ENCODE results near the gene SLC16A12. TPM values are rescaled to one million over a fixed set of nuclear protein-coding genes. Genes with fewer than 3 reads are reported as not detected.
A peak's percentile ranks its signal among the peaks of the same experiment; 100 is the strongest.

Gene SLC16A12
- total and polyA plus RNA-seq, 2 of the 4 experiments (the other 2 are of a cell fraction) = 1.4 to 1.6 TPM

GRCh38 chr10:89470628-89471027 is 64.8 kb downstream of the SLC16A12 start:
- CTCF ChIA-PET = no interaction called here
- TF ChIP-seq NFE2L2 (IDR thresholded peaks at IDR 0.05; ENCODE audit: low read depth, low read length) (no peak), MAFK (IDR thresholded peaks at IDR 0.05; ENCODE audit: low read depth, low read length) (no peak), BHLHE40 (IDR thresholded peaks at IDR 0.05; ENCODE audit: low read depth, low read length) (no peak), CTCF (conservative IDR thresholded peaks at IDR 0.05; ENCODE audit: low read depth, low read length) (no peak), RAD21 (IDR thresholded peaks at IDR 0.05; ENCODE audit: low read length) (no peak)
- TF ChIP-seq, protein P1, sequence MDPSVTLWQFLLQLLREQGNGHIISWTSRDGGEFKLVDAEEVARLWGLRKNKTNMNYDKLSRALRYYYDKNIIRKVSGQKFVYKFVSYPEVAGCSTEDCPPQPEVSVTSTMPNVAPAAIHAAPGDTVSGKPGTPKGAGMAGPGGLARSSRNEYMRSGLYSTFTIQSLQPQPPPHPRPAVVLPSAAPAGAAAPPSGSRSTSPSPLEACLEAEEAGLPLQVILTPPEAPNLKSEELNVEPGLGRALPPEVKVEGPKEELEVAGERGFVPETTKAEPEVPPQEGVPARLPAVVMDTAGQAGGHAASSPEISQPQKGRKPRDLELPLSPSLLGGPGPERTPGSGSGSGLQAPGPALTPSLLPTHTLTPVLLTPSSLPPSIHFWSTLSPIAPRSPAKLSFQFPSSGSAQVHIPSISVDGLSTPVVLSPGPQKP (IDR thresholded peaks at IDR 0.05; ENCODE audit: borderline replicate concordance, low read depth, low read length) = no peak
- Histone ChIP-seq H4K5ac (ENCODE audit: low read depth, low read length) (peak overlapping the region; percentile 73; the same call in 1 of the 2 replicates), H4K91ac (ENCODE audit: insufficient read depth, low read depth, low read length) (no peak overlapping the region), H3K79me1 (ENCODE audit: low read depth in 1 of 2, low read length in 2 of 2) (no peaks in the 10 kb centered on the region), H3K9ac (ENCODE audit: low read depth, low read length) (no peak overlapping the region), H3K23ac (ENCODE audit: low read depth, low read length) (no peak overlapping the region), H3K18ac (ENCODE audit: low read depth, low read length) (peak overlapping the region; percentile 71), H2AFZ (replicated peaks; ENCODE audit: low read length, poor library complexity) (no peak overlapping the region), H3K56ac (ENCODE audit: extremely low read depth, insufficient read depth, low read length) (no peak overlapping the region), H2BK120ac (ENCODE audit: low read depth, low read length) (no peak overlapping the region), H3K36me3 (ENCODE audit: control insufficient read depth, insufficient read depth, low read length) (no peaks in the 10 kb centered on the region), H3K4me2 (ENCODE audit: low read depth, low read length) (no peak overlapping the region), H2BK15ac (ENCODE audit: low read depth, low read length) (peak overlapping the region; percentile 58; the same call in 1 of the 3 replicates), H2AK9ac (replicated peaks; ENCODE audit: low read depth, low read length, poor library complexity) (no peak overlapping the region), H2BK5ac (ENCODE audit: low read depth, low read length, poor library complexity, severe bottlenecking) (no peak overlapping the region), H3K27ac (ENCODE audit: insufficient read depth, low read length) (no peak overlapping the region), H3K14ac (replicated peaks; ENCODE audit: low read depth, low read length) (no peak overlapping the region; the same call in 1 of the 2 replicates), H3K4ac (ENCODE audit: low read depth, low read length) (0 out of 2 replicates have a peak overlapping the region, but pooled peaks have one; percentile 0), H3K9me3 (ENCODE audit: control insufficient read depth, insufficient read depth, low read length) (no peaks in the 10 kb centered on the region), H3K9me1 (ENCODE audit: insufficient read depth, low read length) (peaks cover 5% of the 10 kb centered on the region), H4K20me1 (ENCODE audit: insufficient read depth, low read length) (no peaks in the 10 kb centered on the region), H4K8ac (ENCODE audit: low read depth in 2 of 2, low read length in 2 of 2) (0 out of 4 replicates have a peak overlapping the region, but pooled peaks of 1 of the 2 experiments have one; percentile 1), H2BK20ac (ENCODE audit: low read depth, low read length) (peak overlapping the region; percentile 56), H3K27me3 (ENCODE audit: control insufficient read depth, insufficient read depth, low read length) (no peaks in the 10 kb centered on the region), H3K4me3 (ENCODE audit: insufficient read depth, low read depth, low read length) (no peak overlapping the region), H2AK5ac (ENCODE audit: low read depth, low read length) (peak overlapping the region; percentile 66; the same call in 1 of the 2 replicates), H3K4me1 (ENCODE audit: control insufficient read depth, insufficient read depth, low read length) (peaks cover 12% of the 10 kb centered on the region)
- DNase-seq = peak; percentile 10
- BruUV-seq (replicated peaks) = no TSS peak
- in situ Hi-C loops (cut with MboI; ENCODE audit: low sequenced_read_pairs) = no loop called here
- ATAC-seq (ENCODE audit: low read depth) = no peak
- intact Hi-C loops (cut with micrococcal nuclease) = no loop called here
- dilution Hi-C loops (cut with HindIII; ENCODE audit: low sequenced_read_pairs, unreplicated experiment) = no loop called here
- no CpG with 5 or more reads among the region's 2 CpGs for WGBS, 2 experiments (ENCODE audit: extremely low coverage in 2 of 2, insufficient read length in 1 of 2)
- POLR2A ChIA-PET (ENCODE audit: unreplicated experiment) = no interaction called here

All from IMR-90 (cell line).